ENCODE data around the gene NRF1.
"Not testable (repeated sequence)": the region's sequence is repeated elsewhere in the genome, so short reads cannot be mapped to it uniquely, and the experiment has no call there.

Gene NRF1

GRCh38 chr7:129643550-129644170, 32.1 kb downstream of the NRF1 start:
- in situ Hi-C loops (cut with MboI; ENCODE audit: low sequenced_read_pairs), result no loop called here

GRCh38 chr7:129644634-129645230, 33.2 kb downstream of the NRF1 start:
- in situ Hi-C loops (cut with MboI; ENCODE audit: low sequenced_read_pairs), result no loop called here

DNA sequence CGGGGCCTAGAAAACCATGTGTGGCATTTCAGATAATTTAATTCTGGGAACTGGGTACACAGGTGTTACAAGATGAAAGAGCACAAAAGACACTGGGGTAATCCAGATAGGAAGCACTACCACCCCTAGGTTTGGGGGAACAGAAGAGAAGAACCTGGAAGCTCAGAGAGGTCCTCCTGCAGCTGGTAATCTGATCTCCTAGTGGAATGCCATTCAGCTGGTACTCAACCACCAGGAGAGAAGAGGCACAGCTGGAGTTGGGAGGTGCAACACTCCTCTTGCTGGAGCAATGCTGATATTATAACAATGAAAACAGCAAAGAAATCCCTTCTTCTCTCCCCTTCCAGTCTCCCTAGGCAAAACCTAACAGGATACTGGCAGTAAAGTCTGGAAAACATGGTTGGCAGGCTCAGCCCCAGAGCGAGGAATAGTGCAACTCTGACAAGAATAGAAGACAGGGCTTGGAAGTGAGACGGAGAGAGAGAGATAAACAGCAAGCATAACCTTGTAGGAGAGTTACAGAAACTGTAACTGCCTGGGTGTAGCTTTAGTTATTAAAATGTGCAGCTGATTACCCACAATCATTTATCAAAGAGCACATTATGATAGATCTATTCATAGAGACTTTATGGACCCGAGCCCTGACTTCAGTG, 35.0 kb downstream of the NRF1 start:
- in situ Hi-C loops (cut with MboI; ENCODE audit: low sequenced_read_pairs), result no loop called here

- in situ Hi-C loops (cut with MboI; ENCODE audit: low sequenced_read_pairs), result no loop called here
These were observed 37.7 kb downstream of the NRF1 start for GRCh38 chr7:129649128-129649690.

GRCh38 chr7:129650056-129650758, 38.7 kb downstream of the NRF1 start:
- in situ Hi-C loops (cut with MboI; ENCODE audit: low sequenced_read_pairs), result no loop called here

DNA sequence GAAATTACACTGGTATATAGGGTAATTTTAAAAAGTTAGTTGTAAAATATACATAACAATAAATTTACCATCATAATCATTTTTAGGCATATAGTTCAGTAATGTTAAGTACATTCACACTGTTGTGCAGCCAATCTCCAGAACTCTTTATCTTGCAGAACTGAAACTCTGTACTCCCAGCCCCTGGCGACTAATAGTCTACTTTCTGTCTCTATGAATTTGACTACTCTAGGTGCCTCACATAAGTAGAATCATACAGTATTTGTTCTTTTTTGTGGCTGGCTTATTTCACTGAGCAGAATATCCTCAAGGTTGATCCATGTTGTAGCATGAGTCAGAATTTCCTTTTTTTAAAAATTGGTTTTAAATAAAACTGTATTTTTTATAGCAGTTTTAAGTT, 41.4 kb downstream of the NRF1 start:
- in situ Hi-C loops (cut with MboI; ENCODE audit: low sequenced_read_pairs), result no loop called here

DNA sequence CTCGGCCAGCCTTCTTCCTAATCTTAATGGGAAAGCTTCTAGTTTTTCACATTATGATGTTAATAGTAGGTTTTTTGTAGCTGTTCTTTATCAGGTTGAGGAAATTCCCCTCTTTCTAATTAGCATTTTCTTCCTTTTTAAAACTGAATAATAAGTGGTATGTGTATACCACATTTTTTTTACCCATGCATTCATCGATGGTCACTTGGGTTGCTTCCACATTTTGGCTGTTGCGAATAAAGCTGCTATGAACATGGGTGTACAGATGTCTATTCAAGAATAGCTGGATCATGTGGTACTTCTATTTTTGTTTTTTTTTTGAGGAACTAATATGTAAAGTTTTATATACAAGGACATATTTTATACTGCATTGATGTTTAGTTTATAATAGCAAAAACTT, 44.3 kb downstream of the NRF1 start:
- in situ Hi-C loops (cut with MboI; ENCODE audit: low sequenced_read_pairs), result no loop called here

DNA sequence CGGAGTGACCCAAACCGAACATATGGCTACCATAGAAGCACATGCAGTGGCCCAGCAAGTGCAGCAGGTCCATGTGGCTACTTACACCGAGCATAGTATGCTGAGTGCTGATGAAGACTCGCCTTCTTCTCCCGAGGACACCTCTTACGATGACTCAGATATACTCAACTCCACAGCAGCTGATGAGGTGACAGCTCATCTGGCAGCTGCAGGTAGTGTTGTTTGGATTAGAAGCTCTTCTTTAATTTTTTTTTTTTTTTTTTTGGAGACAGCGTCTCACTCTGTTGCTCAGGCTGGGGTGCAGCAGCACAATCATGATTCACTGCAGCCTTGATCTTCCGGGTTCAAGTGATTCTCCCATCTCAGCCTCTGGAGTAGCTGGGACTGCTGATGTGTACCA, 45.8 kb downstream of the NRF1 start:
- in situ Hi-C loops (cut with MboI; ENCODE audit: low sequenced_read_pairs), result no loop called here

- in situ Hi-C loops (cut with MboI; ENCODE audit: low sequenced_read_pairs), result not testable (repeated sequence)
These were observed 48.4 kb downstream of the NRF1 start for GRCh38 chr7:129659907-129660306.

GRCh38 chr7:129661645-129662182, 50.2 kb downstream of the NRF1 start:
- in situ Hi-C loops (cut with MboI; ENCODE audit: low sequenced_read_pairs), result no loop called here

GRCh38 chr7:129663240-129663639, 51.7 kb downstream of the NRF1 start:
- in situ Hi-C loops (cut with MboI; ENCODE audit: low sequenced_read_pairs), result not testable (repeated sequence)

DNA sequence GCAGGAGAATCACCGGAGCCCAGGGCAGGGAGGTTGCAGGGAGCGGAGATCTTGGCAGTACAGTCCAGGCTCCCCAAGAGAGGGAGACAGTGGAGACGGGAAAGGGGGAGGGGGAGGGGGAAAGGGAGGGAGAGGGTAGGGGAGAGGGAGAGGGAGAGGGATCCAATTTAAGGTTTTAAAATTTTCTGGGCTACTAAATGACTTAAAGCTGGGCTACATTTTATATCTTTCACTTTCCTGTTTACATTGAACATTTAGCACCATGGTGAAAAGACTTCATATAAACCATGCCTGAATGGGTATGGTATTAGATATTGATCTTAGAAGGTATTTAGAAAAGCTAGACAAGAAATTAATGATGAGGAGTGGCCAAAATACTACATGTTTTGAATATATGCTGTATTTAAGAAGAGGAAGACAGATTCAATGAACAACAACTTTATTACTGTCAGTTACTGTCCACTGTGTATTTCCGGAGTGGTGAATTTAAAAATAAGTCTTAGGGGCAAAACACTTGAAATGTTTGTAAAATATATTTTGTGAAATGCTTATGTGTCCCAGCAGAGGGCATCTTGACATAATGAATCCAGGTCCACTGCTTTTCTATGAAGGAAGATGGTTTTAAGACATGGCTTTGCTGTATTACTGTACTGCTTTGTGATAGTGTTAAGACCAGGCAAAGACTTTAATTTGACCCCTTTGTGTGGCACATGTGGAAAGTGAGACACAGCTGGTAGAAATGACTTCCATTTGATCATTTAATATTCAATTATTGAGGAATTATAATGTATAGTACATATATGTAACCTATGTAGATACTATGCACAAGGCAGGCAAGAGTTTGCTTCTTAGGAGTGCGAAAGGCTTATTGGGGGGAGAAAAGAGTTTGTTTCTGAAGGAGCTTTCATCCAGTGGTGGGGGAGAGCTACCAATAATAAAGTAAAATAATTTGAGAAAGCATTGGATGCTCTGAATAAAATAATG, 52.8 kb downstream of the NRF1 start:
- in situ Hi-C loops (cut with MboI; ENCODE audit: low sequenced_read_pairs), result no loop called here

GRCh38 chr7:129665013-129665401, 53.5 kb downstream of the NRF1 start:
- in situ Hi-C loops (cut with MboI; ENCODE audit: low sequenced_read_pairs), result no loop called here

DNA sequence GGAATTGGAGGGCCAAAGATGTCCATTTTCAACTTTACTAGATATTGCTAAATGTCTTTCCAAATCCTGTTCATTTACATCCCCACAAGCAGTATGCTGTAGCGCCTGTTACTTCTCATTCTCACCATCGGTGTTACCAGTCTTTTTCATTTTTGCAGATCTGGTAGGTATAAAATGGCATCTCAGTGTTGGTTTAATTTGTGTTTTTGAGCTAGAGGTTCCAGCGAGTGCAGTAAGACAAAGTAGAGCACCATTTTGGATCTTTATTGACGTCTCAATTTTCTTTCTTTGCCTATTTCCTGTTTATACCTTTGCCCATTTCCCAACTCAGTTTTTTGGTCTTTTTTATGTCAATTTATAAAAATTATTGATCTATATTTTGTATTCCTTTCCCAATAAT, 55.6 kb downstream of the NRF1 start:
- in situ Hi-C loops (cut with MboI; ENCODE audit: low sequenced_read_pairs), result no loop called here

DNA sequence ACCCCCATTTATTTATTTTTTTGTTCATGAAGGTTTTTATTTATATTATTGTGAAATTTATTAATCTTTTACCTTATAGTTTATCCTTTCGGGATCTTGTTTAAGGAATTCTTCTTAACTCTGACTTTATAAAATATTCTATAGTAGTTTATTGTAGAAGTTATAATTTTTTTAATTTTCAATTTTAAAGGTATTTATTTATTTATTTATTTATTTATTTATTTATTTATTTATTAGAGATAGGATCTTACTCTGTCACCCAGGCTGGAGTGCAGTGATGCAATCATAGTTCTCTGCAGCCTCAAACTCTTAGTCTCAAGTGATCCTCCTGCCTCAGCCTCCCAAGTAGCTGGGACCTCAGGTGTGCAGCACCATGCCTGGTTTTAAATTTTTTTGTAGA, 56.0 kb downstream of the NRF1 start:
- in situ Hi-C loops (cut with MboI; ENCODE audit: low sequenced_read_pairs), result no loop called here

DNA sequence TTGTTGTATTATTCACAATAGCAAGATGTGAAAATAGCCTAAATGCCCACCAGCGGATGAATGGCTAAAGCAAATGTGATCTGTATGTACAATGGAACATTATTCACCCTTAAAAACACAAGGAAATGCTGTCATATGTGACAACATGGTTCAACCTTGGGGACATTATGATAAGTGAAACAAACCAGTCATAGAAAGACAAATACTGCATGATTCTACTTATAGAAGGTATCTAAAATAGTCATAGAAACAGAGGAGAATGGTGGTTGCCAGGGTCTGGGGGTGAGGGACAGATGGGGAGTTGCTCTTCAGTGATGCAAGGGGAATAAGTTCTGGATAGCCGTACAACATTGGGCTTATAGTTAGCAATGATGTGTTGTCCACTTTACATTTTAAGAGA, 58.4 kb downstream of the NRF1 start:
- in situ Hi-C loops (cut with MboI; ENCODE audit: low sequenced_read_pairs), result no loop called here

DNA sequence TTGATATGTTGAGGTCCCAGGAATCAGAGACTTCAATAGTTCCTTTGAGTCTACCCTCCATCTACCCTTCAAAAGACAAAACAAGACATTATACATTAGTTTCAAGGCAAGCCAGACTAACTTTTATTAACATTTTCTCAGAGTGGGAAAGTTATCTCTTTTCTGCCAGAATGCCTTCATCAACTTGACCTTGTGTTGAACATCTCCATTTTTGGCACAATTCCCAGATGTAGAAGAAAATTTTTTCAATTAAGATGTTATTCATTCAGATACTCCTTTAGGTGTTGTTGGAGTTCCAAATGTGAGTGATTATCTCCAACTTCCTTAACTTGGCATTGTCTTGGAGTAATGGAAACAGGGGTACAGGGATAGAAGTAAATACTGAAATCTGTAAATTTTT, 59.1 kb downstream of the NRF1 start:
- in situ Hi-C loops (cut with MboI; ENCODE audit: low sequenced_read_pairs), result no loop called here

GRCh38 chr7:129671266-129671665, 59.7 kb downstream of the NRF1 start:
- in situ Hi-C loops (cut with MboI; ENCODE audit: low sequenced_read_pairs), result no loop called here

- in situ Hi-C loops (cut with MboI; ENCODE audit: low sequenced_read_pairs), result not testable (repeated sequence)
These were observed 63.0 kb downstream of the NRF1 start for GRCh38 chr7:129674475-129674874.

- in situ Hi-C loops (cut with MboI; ENCODE audit: low sequenced_read_pairs), result no loop called here
These were observed 64.0 kb downstream of the NRF1 start for GRCh38 chr7:129675521-129675920.

Data from hTERT RPE-1 (cell line).